ENCODE measurements around the gene RNASE8. TPM values are rescaled to one million over a fixed set of nuclear protein-coding genes. Genes with fewer than 3 reads are reported as not detected.
A peak's percentile ranks its signal among the peaks of the same experiment; 100 is the strongest.

The RNASE8 gene
- total RNA-seq, 2 donors from 2014 or later, result not detected

DNA sequence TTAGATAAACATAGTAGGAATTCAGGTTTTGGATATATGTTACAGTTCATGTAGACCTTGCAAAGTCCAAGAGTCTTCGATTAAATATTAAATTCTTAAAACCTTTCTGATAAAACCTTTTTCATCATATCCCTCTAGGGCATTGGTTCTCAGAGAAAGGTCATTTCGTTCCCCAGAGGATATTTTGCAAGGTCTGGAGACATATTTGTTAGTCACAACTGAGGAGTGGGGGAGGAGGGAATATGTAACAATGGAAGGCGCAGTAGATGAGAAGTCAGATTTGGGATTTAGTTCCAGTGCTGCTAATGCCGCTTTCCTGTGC lies 48.5 kb downstream of the RNASE8 start:
- Histone ChIP-seq H3K27me3 (no peaks in the 10 kb centered on the region), H3K9ac (ENCODE audit: low read depth in 2 of 2, low read length in 2 of 2) (peak overlapping the region in 1 of 2 donors; percentile 39), H3K36me3 (no peaks in the 10 kb centered on the region), H3K4me3 (no peak overlapping the region), H3K9me3 (no peaks in the 10 kb centered on the region), H3K4me1 (peaks cover 15% of the 10 kb centered on the region), H3K27ac (peak overlapping the region; percentile 19)
- intact Hi-C loops (cut with DNase I), result loop anchor here (5.0 kb wide), 1 partner anchor 39 kb away; no protein-coding TSS in a partner anchor
- TF ChIP-seq, protein P1, sequence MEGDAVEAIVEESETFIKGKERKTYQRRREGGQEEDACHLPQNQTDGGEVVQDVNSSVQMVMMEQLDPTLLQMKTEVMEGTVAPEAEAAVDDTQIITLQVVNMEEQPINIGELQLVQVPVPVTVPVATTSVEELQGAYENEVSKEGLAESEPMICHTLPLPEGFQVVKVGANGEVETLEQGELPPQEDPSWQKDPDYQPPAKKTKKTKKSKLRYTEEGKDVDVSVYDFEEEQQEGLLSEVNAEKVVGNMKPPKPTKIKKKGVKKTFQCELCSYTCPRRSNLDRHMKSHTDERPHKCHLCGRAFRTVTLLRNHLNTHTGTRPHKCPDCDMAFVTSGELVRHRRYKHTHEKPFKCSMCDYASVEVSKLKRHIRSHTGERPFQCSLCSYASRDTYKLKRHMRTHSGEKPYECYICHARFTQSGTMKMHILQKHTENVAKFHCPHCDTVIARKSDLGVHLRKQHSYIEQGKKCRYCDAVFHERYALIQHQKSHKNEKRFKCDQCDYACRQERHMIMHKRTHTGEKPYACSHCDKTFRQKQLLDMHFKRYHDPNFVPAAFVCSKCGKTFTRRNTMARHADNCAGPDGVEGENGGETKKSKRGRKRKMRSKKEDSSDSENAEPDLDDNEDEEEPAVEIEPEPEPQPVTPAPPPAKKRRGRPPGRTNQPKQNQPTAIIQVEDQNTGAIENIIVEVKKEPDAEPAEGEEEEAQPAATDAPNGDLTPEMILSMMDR (IDR thresholded peaks at IDR 0.05), result no peak
- DNase-seq, result no peak

DNA sequence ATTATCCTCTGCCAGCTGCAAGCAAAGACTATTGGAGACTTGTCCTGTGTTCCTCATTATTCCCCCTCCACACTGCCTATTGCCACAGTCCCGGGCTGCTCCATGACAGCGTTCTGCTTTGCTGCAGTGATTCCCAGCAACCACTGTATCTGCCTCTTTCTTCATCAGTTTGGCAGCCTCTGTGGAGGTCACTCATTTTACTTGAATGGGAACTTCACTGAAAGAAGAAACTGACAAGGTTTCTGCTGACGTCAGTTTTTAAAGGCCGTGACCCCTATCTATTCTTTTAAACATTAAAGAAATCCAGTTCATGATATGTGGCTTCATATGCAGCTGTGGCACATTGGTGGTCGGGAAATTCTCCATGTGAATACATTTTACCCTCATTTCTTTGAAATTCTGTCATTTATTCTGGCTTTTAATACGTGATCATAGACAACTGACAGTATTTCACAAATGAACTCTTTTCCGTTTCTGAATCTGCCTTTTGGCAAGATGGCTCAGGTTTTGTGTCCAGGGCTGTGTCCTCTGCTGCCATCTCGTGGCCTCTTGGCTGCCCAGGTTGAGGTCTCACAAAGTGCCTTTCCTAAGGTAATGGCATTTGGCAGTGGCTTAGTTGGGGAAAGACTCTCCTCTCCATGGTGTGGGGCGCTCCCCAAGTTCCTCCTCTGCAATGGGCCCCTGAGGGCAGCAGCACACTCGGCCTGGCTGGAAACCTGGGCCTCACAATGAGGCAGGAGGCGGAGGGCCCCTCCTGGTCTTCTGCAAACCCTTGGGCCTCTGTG lies 49.1 kb downstream of the RNASE8 start:
- intact Hi-C loops (cut with DNase I), result loop anchor here (5.0 kb wide), 1 partner anchor 39 kb away; no protein-coding TSS in a partner anchor
- peak overlapping the region in 1 of 2 donors; percentile 39 for H3K9ac ChIP-seq (ENCODE audit: low read depth in 2 of 2, low read length in 2 of 2)
- no peaks in the 10 kb centered on the region for H3K27me3 ChIP-seq
- H3K4me3 ChIP-seq, result no peak overlapping the region
- H3K9me3 ChIP-seq, result no peaks in the 10 kb centered on the region
- peak; percentile 91 for DNase-seq
- no peaks in the 10 kb centered on the region for H3K36me3 ChIP-seq
- peaks cover 15% of the 10 kb centered on the region for H3K4me1 ChIP-seq
- peak overlapping the region; percentile 19 for H3K27ac ChIP-seq
- TF ChIP-seq, protein P1 (IDR thresholded peaks at IDR 0.05), result peak; percentile 72

DNA sequence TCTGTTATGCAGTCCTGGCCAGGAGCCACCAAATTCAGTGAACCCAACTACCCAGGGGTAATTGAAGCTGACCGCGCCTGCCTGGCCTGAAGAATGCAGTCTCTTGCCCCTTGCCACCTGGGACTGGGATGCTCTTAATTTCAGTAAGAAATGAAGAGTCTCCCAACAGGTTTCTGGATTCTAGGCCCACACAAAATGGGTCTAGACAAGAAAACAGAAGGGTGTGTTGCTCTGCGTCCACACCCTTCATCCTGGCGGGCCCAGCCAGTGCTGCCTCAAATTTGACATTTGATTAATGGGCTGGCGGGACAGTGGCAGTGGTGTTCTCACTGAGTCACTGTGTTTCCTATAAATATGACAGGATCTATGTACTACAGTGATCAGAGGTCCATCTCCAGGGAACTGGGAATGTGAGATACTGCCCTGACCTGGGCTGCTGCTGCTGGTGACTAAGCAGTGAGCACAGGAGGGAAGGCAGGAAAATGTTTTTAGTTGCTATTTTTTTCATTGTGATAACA lies 49.7 kb downstream of the RNASE8 start:
- H3K4me1 ChIP-seq, result peaks cover 13% of the 10 kb centered on the region
- H3K4me3 ChIP-seq, result no peak overlapping the region
- intact Hi-C loops (cut with DNase I), result loop anchor here (5.0 kb wide), 1 partner anchor 40 kb away; no protein-coding TSS in a partner anchor
- no peaks in the 10 kb centered on the region for H3K9me3 ChIP-seq
- no peaks in the 10 kb centered on the region for H3K27me3 ChIP-seq
- TF ChIP-seq, protein P1 (IDR thresholded peaks at IDR 0.05), result no peak
- H3K27ac ChIP-seq, result peak overlapping the region; percentile 19
- peak; percentile 44 for DNase-seq
- no peak overlapping the region for H3K9ac ChIP-seq (ENCODE audit: low read depth in 2 of 2, low read length in 2 of 2)
- H3K36me3 ChIP-seq, result no peaks in the 10 kb centered on the region

Small RNA genes lying within 50 kb of the gene (microRNA-seq; reads per million reads assigned to microRNA genes)
- not detected for gene MIR6717

Other genes with a start within 250 kb of the RNASE8 start
- not detected for gene RNASE3, start 166.4 kb upstream of the RNASE8 start, total RNA-seq
- gene RNASE2, start 102.3 kb upstream of the RNASE8 start, total RNA-seq, result 1 to 10 TPM in 1 of 2 donors, not detected in 1; 1.1 TPM
- gene METTL17, start 67.8 kb upstream of the RNASE8 start, total RNA-seq, result 10 to 100 TPM; 59.6 to 79.3 TPM
- 1 to 10 TPM; 1.2 to 3.0 TPM for gene SLC39A2, start 58.5 kb upstream of the RNASE8 start, total RNA-seq
- 100 to 1,000 TPM; 136 to 171 TPM for gene NDRG2, start 32.8 kb upstream of the RNASE8 start, total RNA-seq
- under 1 TPM in 1 of 2 donors, not detected in 1; 0.94 TPM for gene TPPP2, start 27.6 kb upstream of the RNASE8 start, total RNA-seq
- gene RNASE13, start 23.0 kb upstream of the RNASE8 start, total RNA-seq, result not detected
- gene RNASE7, start 15.5 kb upstream of the RNASE8 start, total RNA-seq, result under 1 TPM; 0.16 to 0.30 TPM
- 10 to 100 TPM; 49.5 to 66.9 TPM for gene ARHGEF40, start 12.5 kb downstream of the RNASE8 start, total RNA-seq
- 10 to 100 TPM; 44.0 to 79.6 TPM for gene ZNF219, start 40.8 kb downstream of the RNASE8 start, total RNA-seq
- 10 to 100 TPM; 28.8 to 48.3 TPM for gene TMEM253, start 43.2 kb downstream of the RNASE8 start, total RNA-seq
- gene OR5AU1, start 98.2 kb downstream of the RNASE8 start, total RNA-seq, result not detected
- gene HNRNPC, start 211.6 kb downstream of the RNASE8 start, total RNA-seq, result 100 to 1,000 TPM; 363 to 653 TPM
- gene RPGRIP1, start 222.3 kb downstream of the RNASE8 start, total RNA-seq, result under 1 TPM in 1 of 2 donors, not detected in 1; 0.40 TPM